ENCODE results near the gene SPI1. TPM values are rescaled to one million over a fixed set of nuclear protein-coding genes. Genes with fewer than 3 reads are reported as not detected.
"Not testable (repeated sequence)": the region's sequence is repeated elsewhere in the genome, so short reads cannot be mapped to it uniquely, and the experiment has no call there.

The SPI1 gene
- total RNA-seq, 4 donors from 2014 or later = 2.6 to 15.4 (median 8.8) TPM

DNA sequence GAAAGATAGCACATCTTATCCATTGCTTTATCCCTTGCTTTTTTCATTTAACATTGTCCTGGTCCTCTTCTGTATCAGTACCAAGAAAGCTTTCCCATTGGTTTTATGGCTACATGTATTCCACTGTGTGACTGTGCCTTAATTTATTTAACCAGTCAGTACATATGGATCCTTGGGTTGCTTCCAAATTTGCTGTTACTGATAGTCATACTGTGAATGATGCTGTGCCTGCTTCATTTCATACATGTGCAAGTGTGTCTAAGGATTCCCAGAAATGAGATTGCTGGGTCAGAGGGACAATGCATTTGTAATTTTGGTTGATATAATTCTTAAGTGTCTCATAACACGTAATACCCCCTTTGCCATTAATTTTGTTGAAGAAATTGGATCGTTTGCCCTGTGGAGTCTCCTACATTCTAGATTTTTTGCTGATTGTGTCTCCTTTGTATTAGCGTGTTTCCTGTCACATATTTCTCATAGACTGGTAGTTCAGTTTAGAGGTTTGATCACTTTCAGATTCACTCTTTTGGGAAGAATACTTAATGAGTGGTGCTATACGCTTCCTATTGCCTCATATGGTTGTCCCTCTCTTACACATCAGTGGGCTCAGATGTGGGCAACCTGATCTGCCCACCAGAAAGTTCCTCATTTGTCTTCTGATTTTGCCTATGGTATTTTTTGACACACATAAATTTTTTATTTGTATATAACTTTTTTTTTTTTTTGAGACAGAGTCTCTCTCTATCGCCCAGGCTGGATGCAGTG, 61.1 kb downstream of the SPI1 start:
- Histone ChIP-seq H3K9me3 (no peaks in the 10 kb centered on the region), H3K4me1 (no peaks in the 10 kb centered on the region), H3K36me3 (peaks cover 4 to 85% (median 43%) of the 10 kb centered on the region in 3 donors), H3K4me3 (no peak overlapping the region), H3K27me3 (no peaks in the 10 kb centered on the region), H3K27ac (no peak overlapping the region)
- no peak for TF ChIP-seq POLR2A (IDR thresholded peaks at IDR 0.05)
- TF ChIP-seq, protein P1, sequence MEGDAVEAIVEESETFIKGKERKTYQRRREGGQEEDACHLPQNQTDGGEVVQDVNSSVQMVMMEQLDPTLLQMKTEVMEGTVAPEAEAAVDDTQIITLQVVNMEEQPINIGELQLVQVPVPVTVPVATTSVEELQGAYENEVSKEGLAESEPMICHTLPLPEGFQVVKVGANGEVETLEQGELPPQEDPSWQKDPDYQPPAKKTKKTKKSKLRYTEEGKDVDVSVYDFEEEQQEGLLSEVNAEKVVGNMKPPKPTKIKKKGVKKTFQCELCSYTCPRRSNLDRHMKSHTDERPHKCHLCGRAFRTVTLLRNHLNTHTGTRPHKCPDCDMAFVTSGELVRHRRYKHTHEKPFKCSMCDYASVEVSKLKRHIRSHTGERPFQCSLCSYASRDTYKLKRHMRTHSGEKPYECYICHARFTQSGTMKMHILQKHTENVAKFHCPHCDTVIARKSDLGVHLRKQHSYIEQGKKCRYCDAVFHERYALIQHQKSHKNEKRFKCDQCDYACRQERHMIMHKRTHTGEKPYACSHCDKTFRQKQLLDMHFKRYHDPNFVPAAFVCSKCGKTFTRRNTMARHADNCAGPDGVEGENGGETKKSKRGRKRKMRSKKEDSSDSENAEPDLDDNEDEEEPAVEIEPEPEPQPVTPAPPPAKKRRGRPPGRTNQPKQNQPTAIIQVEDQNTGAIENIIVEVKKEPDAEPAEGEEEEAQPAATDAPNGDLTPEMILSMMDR (IDR thresholded peaks at IDR 0.05) = no peak
- intact Hi-C loops (cut with DNase I) = no loop called here
- 78 to 86% methylated on average over 5 of the region's 5 CpGs for WGBS, 2 donors
- DNase-seq = no peak

DNA sequence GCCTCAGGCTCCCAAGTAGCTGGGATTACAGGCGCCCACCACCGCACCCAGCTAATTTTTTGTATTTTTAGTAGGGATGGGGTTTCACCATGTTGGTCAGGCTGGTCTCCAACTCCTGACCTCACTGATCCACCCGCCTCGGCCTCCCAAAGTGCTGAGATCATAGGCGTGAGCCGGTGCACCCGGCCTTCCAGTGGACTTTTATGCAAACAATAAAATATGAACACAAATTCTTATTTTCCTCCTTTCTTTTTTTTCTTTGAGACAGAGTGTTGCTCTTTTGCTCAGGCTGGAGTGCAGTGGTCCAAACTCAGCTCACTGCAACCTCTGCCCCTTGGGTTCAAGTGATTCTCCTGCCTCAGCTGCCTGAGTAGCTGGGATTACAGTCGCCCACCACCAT, 61.8 kb downstream of the SPI1 start:
- H3K4me1 ChIP-seq; H3K27me3 ChIP-seq; intact Hi-C loops (cut with DNase I); DNase-seq; H3K9me3 ChIP-seq; H3K27ac ChIP-seq; H3K4me3 ChIP-seq: not testable (repeated sequence)
- WGBS, 2 donors = 87 to 89% methylated on average over 7 to 8 of the region's 8 CpGs
- peaks cover 4 to 92% (median 42%) of the 10 kb centered on the region in 3 donors for H3K36me3 ChIP-seq

DNA sequence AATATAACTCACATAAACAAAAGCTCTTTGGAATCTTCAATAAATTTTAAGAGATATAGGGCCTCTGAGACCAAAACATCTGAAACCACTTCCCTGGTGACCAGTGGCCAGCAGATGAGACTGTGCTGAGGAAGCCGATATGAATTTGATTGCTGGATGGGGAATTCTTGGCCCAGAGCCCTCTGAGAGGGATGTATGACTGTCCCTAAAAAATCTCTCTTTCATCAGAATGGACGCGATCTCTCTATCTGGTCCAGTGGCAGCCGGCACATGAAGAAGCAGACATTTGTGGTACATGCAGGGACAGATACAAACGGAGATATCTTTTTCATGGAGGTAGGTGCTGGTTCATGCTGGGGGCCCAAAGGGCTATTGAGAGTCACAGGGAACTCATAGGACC, 63.4 kb downstream of the SPI1 start:
- 82 to 89% methylated on average over 5 of the region's 5 CpGs for WGBS, 2 donors
- Histone ChIP-seq H3K4me1 (no peaks in the 10 kb centered on the region), H3K36me3 (peaks cover 10 to 100% (median 48%) of the 10 kb centered on the region in 3 donors), H3K27me3 (no peaks in the 10 kb centered on the region), H3K4me3 (no peak overlapping the region), H3K9me3 (no peaks in the 10 kb centered on the region), H3K27ac (no peak overlapping the region)
- intact Hi-C loops (cut with DNase I) = no loop called here
- DNase-seq = no peak
- TF ChIP-seq, protein P1 (IDR thresholded peaks at IDR 0.05) = no peak

DNA sequence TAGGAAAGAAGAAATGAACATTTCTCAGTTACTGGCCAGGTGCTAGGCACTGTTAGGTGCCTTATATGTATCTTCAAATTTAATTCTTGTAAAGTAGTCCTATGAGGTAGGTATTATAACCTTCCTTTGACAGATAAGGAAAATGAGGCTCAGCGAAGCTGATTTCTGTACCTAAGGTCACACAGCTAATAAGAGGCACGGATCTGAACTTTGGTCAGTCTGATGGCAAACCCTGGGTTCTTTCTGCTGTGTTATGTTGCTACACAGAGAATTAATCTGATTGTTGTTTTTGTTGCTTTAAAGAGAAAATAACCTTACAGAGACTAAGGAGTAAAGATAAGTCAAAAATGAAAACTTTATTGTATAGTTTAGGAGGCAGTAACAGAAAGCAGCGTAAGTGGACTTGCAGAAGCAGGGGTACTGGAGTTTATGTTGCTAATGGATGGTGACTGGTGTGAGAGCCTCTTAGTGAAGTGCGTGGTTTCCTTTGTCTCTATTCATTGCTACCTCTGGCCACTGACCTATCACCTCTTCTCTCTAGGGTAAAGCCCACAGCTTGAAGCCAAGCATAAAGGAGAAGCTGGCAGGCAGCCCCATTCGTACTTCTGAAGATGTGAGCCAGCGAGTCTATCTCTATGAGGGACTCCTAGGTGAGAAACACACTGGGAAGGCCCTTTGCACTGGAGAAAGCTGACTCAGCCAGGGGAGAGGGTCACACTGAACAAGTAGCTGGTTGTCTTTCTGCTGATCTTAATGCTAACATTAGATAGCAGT, 70.1 kb downstream of the SPI1 start:
- Histone ChIP-seq H3K27ac (no peak overlapping the region), H3K4me1 (peaks cover 0 to 11% (median 0%) of the 10 kb centered on the region in 3 donors), H3K9me3 (no peaks in the 10 kb centered on the region), H3K4me3 (no peak overlapping the region), H3K27me3 (no peaks in the 10 kb centered on the region), H3K36me3 (peaks cover 36 to 100% (median 52%) of the 10 kb centered on the region in 3 donors)
- WGBS, 2 donors = 88 to 89% methylated on average over 6 of the region's 6 CpGs
- intact Hi-C loops (cut with DNase I) = no loop called here
- DNase-seq = no peak
- TF ChIP-seq POLR2A (IDR thresholded peaks at IDR 0.05) = no peak
- TF ChIP-seq, protein P1 (IDR thresholded peaks at IDR 0.05) = no peak

DNA sequence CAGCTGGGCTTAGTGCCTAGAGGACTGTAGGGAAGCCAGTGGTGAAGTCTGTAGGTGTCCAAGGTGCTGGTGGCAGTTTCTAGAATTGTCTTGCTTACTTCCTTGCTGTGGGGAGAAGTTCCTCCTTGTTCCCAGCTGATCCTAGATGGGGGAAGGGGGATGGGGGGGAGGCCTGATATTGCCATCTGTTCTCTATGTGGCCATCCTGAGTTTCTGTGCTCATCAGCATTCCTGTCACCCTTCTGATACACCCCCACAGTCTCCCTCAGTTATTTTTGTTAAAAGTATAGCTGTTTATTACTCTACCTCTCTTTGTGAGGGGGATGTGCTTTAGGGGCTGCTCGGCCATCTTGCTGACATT, 71.9 kb downstream of the SPI1 start:
- Histone ChIP-seq H3K36me3 (peaks cover 41 to 100% (median 47%) of the 10 kb centered on the region in 3 donors), H3K27ac (no peak overlapping the region)

More for the DNA sequence above, 71.9 kb downstream of the SPI1 start:
- intact Hi-C loops (cut with DNase I) = no loop called here
- DNase-seq = no peak
- no peak overlapping the region for H3K4me3 ChIP-seq
- TF ChIP-seq, protein P1 (IDR thresholded peaks at IDR 0.05) = no peak
- TF ChIP-seq POLR2A (IDR thresholded peaks at IDR 0.05) = no peak
- WGBS, 2 donors = 50 to 100% methylated on average over 1 of the region's 1 CpG
- peaks cover 0 to 11% (median 0%) of the 10 kb centered on the region in 3 donors for H3K4me1 ChIP-seq
- peaks cover 0 to 6% (median 0%) of the 10 kb centered on the region in 3 donors for H3K9me3 ChIP-seq
- H3K27me3 ChIP-seq = no peaks in the 10 kb centered on the region

Data from esophagus squamous epithelium (tissue), 5 donors.